GM23338 (cell line): ENCODE results near the gene MAPK13. TPM values are rescaled to one million over a fixed set of nuclear protein-coding genes. Genes with fewer than 3 reads are reported as not detected.

Source experiments
- ATAC-seq: fragments of 200-7000 bp; cut with Tn5 transposase; 3 replicates; pipeline ENCODE4 v1.9.1; 2020
- DNase-seq: peaks from one replicate; pipeline ENCODE4 v3.0.0-alpha.2; 2015; ENCODE audit warnings: low spot score
- H2AFZ ChIP-seq: fragments of 200-600 bp; sonication (generic); 2 replicates; pipeline ENCODE4 v1.8.0; 2016; ENCODE audit warnings: antibody characterized with exemption, mild to moderate bottlenecking, moderate library complexity
- H3F3A ChIP-seq: fragments of 200-600 bp; sonication (generic); replicated peaks from 2 replicates; pipeline ENCODE4 v1.8.0; 2017; ENCODE audit warnings: antibody characterized with exemption, mixed run types, low read depth
- H3K27ac ChIP-seq: fragments of 200-600 bp; sonication (generic); 2 replicates; pipeline ENCODE4 v1.6.1; 2016; ENCODE audit warnings: low read depth
- H3K27me3 ChIP-seq: fragments of 200-600 bp; sonication (generic); 2 replicates; pipeline ENCODE4 v1.8.0; 2016; ENCODE audit warnings: mild to moderate bottlenecking, mixed run types, moderate library complexity; ENCODE audit not compliant: insufficient read depth
- H3K36me3 ChIP-seq: fragments of 200-600 bp; sonication (generic); 2 replicates; pipeline ENCODE4 v1.8.0; 2016; ENCODE audit warnings: mild to moderate bottlenecking; ENCODE audit not compliant: insufficient read depth
- H3K4me1 ChIP-seq: fragments of 200-600 bp; sonication (generic); 2 replicates; pipeline ENCODE4 v1.8.0; 2016; ENCODE audit warnings: mild to moderate bottlenecking, moderate library complexity; ENCODE audit not compliant: insufficient read depth
- H3K4me2 ChIP-seq: fragments of 200-600 bp; sonication (generic); 2 replicates; pipeline ENCODE4 v1.7.1; 2017; ENCODE audit warnings: mixed run types
- H3K4me3 ChIP-seq: fragments of 200-600 bp; sonication (generic); 2 replicates; pipeline ENCODE4 v1.6.1; 2016; ENCODE audit warnings: mixed run types
- H3K79me2 ChIP-seq: fragments of 200-600 bp; sonication (generic); replicated peaks from 2 replicates; pipeline ENCODE4 v1.8.0; 2017; ENCODE audit warnings: mild to moderate bottlenecking; ENCODE audit not compliant: insufficient read depth
- H3K9me2 ChIP-seq: fragments of 200-600 bp; sonication (generic); 2 replicates; pipeline ENCODE4 v1.8.0; 2017; ENCODE audit not compliant: insufficient read depth
- H4K20me1 ChIP-seq: fragments of 200-600 bp; sonication (generic); replicated peaks from 2 replicates; pipeline ENCODE4 v1.8.0; 2017; ENCODE audit warnings: mild to moderate bottlenecking; ENCODE audit not compliant: insufficient read depth
- H3K27ac Mint-ChIP-seq: 2 replicates; pipeline ENCODE4 v1.8.0; 2020; ENCODE audit warnings: inconsistent platforms, mild to moderate bottlenecking, moderate library complexity, mixed read lengths
- H3K27me3 Mint-ChIP-seq: 3 replicates; pipeline ENCODE4 v1.8.0; 2022; ENCODE audit warnings: low read depth, mild to moderate bottlenecking, moderate library complexity, mixed read lengths, inconsistent platforms; ENCODE audit not compliant: insufficient read depth, poor library complexity
- H3K36me3 Mint-ChIP-seq: 3 replicates; pipeline ENCODE4 v1.8.0; 2021; ENCODE audit warnings: low read depth, mild to moderate bottlenecking, inconsistent platforms, moderate library complexity, mixed read lengths
- H3K4me1 Mint-ChIP-seq: 3 replicates; pipeline ENCODE4 v1.8.0; 2020; ENCODE audit warnings: mild to moderate bottlenecking, inconsistent platforms, mixed read lengths
- H3K4me3 Mint-ChIP-seq: 3 replicates; pipeline ENCODE4 v1.8.0; 2021; ENCODE audit warnings: moderate library complexity, mild to moderate bottlenecking, inconsistent platforms, mixed read lengths
- H3K9me3 Mint-ChIP-seq: 3 replicates; pipeline ENCODE4 v1.8.0; 2020; ENCODE audit warnings: moderate library complexity, mild to moderate bottlenecking, inconsistent platforms, mixed read lengths
- NANOG ChIP-seq: IDR thresholded peaks from 2 replicates; pipeline ENCODE4 v1.6.1; 2016; ENCODE audit warnings: antibody characterized with exemption, borderline replicate concordance
- STAT1 ChIP-seq: IDR thresholded peaks from one replicate; pipeline ENCODE4 v1.6.1; 2016; ENCODE audit warnings: antibody characterized with exemption; ENCODE audit not compliant: unreplicated experiment
- ZNF462 ChIP-seq: fragments of 250-450 bp; sonication (Bioruptor Pico); IDR thresholded peaks from 2 replicates; pipeline ENCODE4 v1.5.0; 2020; ENCODE audit warnings: mild to moderate bottlenecking, moderate library complexity
- polyA plus RNA-seq: library from polyadenylated mRNA; unstranded; fragments of >200 nt; fragmentation: Nextera tagmentation; extraction: Ambion mirVana; gene quantifications from 2 replicates; pipeline ENCODE4 v1.2.1, GENCODE V29; 2016
- total RNA-seq: library from RNA; depleted of rRNA; stranded (reverse); fragments of >200 nt; shearing (Covaris generic); gene quantifications from 2 replicates; pipeline ENCODE4 v1.2.3, GENCODE V29; 2014

MAPK13 gene
- total and polyA plus RNA-seq, 2 experiments from 2014 or later = 6.3 to 12.3 TPM

GRCh38 chr6:36132246-36132895 is 2.1 kb downstream of the MAPK13 start:
- H2AFZ ChIP-seq = no peak overlapping the region

More at GRCh38 chr6:36132246-36132895, 2.1 kb downstream of the MAPK13 start:
- TF ChIP-seq ZNF462 (CRISPR knock-in tag) = no peak
- no peak for TF ChIP-seq STAT1
- no peak for TF ChIP-seq NANOG
- Mint-ChIP-seq H3K9me3 (peaks cover 2% of the 10 kb centered on the region; the same call in 1 of the 3 replicates), H3K36me3 (no peaks in the 10 kb centered on the region), H3K4me3 (no peak overlapping the region; the same call in 2 of the 3 replicates), H3K4me1 (peaks cover 26% of the 10 kb centered on the region), H3K27ac (no peak overlapping the region), H3K27me3 (peaks cover 11% of the 10 kb centered on the region)
- H3K79me2 ChIP-seq = no peaks in the 10 kb centered on the region
- H4K20me1 ChIP-seq = no peaks in the 10 kb centered on the region
- ATAC-seq (no peak), DNase-seq (no peak)
- no peak overlapping the region for H3K27ac ChIP-seq
- H3F3A ChIP-seq = no peaks in the 10 kb centered on the region
- no peaks in the 10 kb centered on the region for H3K9me2 ChIP-seq
- H3K36me3 ChIP-seq = no peaks in the 10 kb centered on the region
- peaks cover 23% of the 10 kb centered on the region for H3K4me1 ChIP-seq
- H3K4me3 ChIP-seq = no peak overlapping the region
- H3K27me3 ChIP-seq = peaks cover 14% of the 10 kb centered on the region; the same call in 1 of the 2 replicates
- peak overlapping the region; percentile 90 for H3K4me2 ChIP-seq
